Stimulated activated CD4-positive, alpha-beta T cell treated with anti-CD3 and anti-CD28 coated beads, Interleukin-2, amount 100 ng/mL, for 24 hours (primary cell): ENCODE measurements around the gene RASSF1.

ENCODE experiments used
- DNase-seq, 2 donors: peaks; one replicate each; pipeline ENCODE4 v3.0.0-alpha.2; 2020

The RASSF1 gene

DNA sequence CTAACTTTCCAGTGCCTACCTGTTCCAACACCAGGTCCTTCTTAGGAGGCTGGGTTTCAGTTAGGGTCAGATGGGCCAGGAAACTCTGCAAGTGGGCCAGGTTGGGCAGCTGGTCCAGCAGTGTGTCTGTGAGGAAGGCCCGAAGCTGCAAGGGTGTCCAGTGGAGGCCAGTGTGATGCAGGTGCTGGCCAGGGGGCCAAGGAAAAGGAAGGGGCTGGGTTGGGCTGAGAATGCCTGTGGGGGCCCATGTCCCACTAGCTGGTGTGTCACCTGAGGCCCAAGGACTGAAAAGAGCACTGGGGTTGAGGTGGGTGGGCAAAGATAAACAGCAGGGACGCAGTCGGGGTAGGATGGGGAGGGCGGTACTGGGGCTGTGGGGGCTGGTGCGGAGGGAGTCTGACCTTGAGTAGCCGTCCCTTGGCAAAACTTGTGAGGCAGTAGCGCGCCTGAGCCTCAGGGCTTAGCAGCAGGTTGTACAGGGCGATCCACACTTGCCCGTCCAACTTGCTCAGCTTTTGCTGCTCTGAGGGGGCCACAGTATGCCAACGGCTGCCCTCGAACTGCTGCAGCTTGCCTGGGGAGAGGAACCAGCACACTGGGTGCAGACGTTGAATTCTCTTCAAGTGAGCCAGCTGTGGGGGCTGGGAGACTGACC, 1.5 kb upstream of the RASSF1 start:
- no peak for DNase-seq

DNA sequence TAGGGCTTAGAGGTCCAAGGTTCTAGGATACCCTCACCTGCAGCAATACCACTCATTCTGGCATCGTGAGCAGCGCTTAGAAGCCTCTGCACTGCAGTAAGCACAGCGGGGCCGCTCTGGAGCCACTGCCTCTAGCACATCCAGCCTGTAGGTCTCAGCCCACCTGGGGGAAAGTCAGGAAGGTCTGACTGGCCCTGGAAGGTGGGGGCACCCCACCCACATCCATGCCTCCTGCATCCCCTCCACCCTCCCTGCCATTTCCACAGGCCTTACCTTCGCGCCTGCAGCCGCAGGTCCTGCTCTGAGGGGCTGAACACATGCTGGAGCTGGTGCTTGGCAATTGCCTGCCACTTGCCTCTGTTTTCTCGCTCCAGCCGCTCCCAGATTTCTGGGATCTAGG, 901 bp upstream of the RASSF1 start:
- no peak for DNase-seq

DNA sequence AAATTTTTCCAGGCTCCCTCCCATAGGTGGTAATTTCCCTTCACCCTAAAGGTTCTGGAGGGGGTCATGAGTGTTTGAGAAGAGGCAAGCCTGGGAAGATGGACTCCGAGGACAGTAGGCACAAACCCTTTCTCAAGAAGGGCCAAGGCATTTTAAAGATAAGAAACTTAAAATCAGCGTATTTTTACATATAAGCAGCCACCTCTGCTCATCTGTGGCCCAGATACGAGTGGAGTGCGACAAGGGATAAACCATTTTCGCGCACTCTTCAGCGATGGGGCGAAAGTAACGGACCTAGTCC, 539 bp downstream of the RASSF1 start:
- DNase-seq, result no peak

DNA sequence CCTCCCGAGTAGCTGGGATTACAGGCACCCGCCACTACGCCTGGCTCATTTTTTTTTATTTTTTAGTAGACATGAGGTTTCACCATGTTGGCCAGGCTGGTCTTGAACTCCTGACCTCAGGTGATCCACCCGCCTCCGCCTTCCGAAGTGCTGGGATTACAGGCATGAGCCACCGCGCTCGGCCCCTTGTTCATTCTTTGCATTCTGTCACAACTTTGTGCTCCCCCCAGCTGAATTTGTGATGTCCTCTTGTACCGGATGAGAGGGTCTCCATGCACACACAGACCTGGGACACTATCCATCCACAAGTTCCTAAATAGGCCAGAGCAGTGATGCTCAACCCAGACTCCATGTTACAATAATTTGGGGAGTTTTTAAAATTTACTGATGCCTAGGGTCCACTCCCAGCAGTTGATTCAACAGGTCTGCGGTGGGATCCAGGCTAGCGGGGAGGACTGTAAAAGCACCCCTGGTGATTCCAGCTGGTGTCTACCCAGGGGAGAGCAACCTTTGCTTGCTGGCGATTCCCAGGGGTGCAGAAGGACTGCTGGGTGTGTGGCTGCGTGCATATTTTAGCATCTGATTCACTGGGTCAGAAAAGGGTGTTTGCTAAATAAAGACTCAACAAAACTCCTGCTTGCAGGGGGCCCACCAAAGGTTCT, 1.0 kb downstream of the RASSF1 start:
- no peak for DNase-seq

DNA sequence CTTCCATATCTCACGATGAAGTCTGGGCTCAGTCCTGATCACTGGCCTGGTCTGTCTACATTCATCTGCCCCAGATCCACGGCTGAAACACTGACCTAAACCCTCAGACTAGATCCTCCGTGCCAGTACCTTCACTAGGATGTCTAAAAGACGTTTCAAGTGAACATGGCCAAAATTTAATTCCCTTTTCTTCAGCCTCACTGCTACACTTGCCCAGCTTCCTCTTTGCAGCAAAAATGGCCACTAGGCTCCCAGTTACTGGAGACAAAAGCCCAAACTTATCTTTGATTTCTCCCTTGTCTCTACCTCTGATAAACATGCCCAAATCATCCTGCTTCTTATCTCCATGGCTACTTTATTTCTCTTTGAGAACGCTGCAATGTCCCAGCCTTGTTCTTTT, 1.7 kb downstream of the RASSF1 start:
- no peak for DNase-seq

DNA sequence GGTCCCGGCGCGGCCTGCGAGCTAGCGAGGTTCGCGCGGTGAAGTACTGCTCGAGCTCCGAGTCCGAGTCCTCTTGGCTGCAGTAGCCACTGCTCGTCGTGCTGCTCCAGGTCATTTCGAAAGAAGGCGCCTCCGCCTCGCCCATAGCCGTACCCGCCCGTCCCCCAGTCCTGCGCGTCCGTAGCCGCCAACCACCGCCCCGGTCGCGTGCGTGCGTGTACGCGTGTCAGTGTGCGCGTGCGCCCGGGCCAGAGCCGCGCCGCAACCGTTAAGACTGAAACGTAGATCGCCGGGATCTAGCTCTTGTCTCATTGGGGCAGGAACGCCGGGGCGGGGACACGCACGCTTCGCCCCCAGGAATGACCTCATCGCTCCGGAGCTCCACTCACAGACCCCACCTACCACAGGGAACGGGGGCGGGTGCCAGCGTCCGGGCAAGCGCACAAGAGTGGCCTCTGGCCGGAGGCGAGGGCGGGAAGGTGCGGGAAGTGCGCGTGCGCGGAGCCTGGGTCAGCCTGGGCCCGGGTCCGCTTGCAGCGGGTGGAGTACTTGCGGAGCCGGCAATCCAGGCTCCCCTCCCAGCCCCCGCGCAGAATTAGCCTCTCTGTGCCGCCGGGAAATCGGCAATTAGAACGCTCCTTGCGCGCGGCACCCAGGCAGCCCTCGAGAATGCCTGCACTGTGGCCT, 3.3 kb downstream of the RASSF1 start:
- peak; percentile 97 to 98 for DNase-seq

DNA sequence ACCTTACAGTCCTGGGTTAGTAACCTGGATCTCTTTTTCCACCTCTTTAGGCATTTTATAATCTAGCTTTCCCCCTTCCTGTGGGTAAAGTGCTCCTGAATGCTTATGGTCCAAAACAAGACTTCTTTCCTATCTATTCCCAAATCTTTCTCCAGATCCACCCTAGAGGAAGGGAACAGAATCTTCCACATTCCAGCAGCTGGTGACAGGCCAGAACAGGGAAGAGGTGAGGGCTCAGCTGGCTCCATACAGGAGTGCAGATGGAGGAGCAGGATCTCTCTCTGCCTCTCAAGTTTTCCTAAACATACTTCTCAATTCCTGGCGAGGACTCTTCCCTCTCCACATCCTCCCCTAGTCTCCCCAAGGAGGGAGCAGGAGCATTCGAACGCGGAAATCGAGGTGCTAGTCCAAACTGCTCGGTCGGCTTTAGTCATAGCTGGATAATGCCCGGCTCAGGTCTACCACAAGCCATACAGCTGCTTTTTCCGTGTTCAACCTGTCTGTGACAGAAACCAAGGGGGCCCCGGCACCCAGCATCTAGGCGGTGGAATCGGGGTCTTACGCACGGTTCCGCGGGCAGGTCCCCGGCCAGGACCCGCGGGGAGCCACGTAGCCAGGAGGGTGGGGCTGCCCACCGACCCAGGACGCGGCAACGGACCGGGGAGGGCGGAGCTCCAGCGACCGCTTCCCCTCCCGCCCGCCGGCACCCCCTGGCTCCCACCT, 4.0 kb downstream of the RASSF1 start:
- no peak for DNase-seq

DNA sequence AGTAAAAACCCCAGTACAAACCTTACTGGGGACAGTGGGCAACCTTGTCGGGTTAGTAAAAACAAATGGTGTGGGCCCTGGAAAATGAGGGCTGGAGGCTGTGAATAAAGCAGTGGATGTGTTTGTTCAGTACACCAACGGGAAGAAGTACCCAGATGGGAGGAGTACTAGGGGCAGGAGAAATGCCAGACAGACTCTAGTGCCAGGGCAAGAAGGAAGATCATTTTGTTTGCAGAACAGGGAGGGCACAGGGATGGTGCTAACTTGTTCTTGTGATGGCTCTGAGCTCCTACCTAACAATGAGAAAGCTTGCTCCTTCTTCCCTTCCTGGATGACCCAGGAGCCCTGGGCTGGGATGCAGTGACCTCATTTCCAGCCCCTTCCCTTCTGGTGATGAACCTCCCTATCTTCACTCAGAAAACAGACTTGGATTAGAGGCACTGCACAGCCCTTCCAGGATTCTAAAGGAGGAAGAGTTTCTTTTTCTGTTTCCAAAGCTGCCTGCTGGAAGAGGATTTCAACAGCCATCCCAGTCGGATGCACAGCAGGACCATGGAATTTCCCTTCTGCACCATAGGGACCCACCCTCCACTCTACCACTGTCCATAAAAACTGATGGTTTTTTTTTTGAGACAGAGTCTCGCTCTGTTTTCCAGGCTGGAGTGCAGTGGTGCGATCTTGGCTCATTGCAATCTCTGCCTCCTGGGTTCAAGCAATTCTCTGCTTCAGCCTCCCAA, 6.1 kb downstream of the RASSF1 start:
- DNase-seq, result no peak

DNA sequence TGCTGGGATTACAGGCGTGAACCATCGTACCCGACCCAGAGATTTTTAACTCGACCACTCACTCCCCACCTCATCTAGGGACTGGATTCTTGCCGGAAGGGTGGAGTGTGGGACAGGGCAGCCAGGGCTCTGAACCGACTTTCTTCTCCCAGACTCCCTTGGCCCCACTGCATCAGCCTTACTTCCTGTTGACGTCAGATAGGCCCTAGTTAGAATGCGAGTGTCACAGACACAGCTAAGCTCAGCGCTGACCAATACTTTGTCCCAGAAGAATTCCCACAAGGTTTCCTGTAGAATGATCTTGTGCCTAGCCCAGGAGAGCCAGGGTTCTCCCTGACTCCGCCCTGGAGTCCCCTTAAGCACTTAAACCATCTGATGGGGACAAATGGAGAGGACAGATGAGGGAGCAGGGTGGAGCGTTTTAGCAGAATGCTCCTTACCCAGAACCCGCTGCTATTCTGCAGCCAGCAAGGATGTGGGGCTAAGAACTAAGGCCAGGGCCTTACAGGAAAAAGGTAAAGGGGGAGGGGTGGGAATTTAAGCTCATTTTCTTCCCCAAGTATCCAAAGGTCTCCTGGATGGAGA, 6.8 kb downstream of the RASSF1 start:
- DNase-seq, result no peak

DNA sequence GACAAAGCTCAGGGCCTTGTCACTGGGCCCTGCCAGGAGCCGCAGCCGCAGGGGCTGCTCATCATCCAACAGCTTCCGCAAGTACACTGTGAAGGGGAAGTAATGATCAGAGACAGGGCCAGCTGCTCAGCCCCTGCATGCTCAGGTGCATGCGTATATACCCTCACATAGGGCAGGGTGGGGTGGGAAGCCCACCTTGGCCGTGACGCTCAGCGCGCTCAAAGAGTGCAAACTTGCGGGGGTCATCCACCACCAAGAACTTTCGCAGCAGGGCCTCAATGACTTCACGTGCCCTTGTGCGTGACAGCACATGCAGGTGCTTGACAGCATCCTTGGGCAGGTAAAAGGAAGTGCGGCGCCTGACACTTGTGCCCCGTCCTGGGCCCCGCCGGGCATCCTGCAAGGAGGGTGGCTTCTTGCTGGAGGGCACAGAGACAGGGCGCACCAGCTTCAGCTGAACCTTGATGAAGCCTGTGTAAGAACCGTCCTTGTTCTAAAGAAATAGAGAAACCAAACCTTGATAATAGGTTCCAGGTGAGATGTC, 9.2 kb downstream of the RASSF1 start:
- no peak for DNase-seq

DNA sequence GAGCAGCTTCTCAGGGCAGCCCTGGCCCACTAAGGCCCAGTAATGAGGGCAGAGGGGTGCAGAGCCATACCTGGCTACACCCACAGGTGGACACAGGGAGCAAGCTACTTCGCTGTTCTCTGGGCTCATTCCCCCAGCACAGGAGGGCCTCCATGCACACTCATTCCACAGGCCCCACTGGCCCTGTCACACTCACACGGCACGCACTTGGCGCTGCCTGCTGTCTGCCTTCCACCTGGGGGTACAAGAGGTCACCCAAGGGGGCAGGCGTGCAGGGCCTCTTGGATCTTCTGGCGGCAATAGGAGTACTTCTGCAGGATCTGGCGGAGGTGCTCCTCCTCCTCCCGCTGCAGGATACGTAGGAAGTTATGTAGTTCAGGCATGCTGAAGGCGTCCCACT, 10.3 kb downstream of the RASSF1 start:
- no peak for DNase-seq

DNA sequence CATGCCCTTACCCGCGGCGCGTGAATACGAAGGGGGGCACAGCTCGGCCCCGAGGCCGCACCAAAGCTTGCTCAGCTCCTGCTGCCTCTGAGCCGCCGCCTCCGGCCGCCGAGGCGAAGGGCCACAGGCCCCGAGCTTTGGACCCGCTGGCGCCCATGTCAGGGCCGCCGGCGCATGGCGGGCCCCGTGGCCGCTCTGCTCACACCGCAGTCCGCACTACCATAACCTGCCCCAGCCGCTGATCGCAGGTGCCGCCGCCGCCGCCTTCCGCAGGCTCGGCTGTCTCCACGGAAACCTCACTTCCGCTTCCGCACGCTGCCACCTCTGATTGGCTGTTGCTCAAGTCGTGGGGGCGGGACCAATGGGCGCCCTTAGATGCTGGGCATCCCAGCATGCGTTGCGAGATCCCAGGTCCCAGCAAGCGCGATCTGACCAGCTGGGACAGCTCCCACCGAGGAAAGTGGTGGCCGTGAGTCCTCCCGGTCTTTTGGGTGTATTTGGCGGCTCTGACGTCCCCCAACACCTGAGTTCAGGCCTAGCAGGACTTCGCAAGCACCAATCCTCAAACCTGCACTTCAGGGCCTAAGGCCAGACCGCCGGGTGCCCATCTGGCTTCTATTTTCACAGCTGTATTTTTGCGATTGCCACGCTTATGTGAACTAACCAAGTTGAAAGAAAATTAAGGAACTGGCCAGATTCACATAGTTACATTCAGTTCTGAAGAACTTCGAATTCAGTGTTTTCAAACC, 12.5 kb downstream of the RASSF1 start, which contains the start of gene TUSC2:
Gene TUSC2 (minus strand): TSS at position 281 of the 749 bp plus-strand sequence. CDS start 124 bp downstream, at position 157.
- peak; percentile 96 to 97 for DNase-seq

DNA sequence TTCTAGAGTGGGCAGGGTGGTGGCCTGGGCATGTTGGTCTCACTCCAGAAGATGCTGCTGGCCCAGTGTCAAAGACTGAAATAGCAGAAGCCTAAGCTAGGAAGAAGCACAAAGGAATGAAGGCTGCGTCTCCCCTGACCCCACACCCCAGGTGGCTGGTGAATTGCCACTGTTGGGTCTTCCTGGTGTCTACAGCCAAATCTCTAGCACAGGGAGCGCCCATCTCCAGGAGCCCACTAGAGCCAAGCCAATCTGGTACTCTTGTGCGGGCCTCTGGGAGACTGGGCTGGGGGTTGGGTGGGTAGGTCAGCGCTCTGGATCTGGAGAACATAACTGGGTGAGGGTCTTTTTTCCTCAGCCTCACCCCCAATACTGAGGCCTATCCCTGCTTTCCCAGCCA, 13.5 kb downstream of the RASSF1 start:
- no peak for DNase-seq

DNA sequence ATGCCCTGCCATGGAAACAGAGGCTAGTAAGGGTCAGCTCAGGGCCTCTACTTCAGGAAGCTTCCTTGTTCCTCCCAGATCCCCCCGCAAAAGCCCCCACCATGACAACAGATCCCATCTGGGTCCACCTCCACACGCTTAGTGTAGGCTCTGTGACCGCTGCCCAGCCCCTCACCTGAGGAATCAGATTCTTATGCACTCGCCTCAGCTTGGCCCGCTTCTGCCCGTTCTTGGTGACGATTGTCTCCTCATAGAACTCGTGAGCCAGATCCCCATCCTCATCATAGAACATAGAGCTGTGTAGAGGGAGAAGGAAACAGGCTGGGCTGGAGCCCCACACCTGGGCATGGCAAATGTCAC, 14.5 kb downstream of the RASSF1 start:
- DNase-seq, result no peak

DNA sequence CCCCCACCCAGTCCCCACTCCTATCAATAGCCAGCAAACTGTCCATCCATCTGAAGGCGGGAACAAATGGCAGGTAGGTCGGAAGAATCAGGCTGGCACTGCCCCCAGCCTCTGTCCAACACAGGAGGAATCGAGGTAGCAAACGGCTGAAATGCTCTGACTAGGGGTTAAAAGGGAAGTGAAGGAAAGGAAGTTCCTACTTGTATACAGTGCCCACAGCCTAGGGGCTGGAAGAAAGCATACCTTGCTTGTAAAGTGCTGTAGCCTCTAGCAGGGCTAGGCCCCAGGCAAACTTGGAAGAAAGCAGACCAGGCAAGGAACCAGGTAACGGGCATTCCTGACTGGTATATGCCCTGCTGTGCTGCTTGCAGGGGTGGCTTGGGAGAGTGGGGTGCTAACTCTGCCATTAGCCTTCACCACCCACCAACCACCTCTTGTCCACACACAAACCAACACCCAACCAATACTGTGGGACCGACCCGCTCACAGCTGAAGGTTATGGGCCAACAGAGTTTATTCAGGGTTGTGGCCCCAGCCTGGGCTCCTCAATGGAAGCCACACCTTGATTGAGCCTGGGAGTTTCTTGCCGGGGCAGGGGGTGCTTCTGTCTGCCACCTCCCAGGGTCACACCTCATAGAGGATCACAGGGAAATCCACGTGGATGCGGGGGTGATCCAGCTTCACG, 15.0 kb downstream of the RASSF1 start:
- no peak for DNase-seq

DNA sequence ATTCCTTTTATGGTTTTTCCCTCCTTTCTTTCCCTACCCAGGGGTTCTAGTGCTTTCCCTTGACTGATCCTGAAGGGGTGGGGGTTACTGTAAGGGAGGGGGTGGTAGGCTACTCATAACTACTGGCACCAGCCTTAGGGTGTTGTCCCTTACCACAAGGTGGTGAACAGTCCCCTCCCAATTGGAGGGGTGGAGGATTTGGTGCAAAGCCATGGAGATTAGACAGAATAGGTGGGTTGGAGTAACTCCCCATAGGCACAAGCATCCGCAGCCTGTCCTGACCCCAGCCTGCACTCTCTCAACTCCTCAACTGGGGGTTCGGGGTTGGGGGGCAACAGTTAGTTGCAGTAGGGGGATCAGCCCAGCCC, 15.5 kb downstream of the RASSF1 start:
- no peak for DNase-seq

DNA sequence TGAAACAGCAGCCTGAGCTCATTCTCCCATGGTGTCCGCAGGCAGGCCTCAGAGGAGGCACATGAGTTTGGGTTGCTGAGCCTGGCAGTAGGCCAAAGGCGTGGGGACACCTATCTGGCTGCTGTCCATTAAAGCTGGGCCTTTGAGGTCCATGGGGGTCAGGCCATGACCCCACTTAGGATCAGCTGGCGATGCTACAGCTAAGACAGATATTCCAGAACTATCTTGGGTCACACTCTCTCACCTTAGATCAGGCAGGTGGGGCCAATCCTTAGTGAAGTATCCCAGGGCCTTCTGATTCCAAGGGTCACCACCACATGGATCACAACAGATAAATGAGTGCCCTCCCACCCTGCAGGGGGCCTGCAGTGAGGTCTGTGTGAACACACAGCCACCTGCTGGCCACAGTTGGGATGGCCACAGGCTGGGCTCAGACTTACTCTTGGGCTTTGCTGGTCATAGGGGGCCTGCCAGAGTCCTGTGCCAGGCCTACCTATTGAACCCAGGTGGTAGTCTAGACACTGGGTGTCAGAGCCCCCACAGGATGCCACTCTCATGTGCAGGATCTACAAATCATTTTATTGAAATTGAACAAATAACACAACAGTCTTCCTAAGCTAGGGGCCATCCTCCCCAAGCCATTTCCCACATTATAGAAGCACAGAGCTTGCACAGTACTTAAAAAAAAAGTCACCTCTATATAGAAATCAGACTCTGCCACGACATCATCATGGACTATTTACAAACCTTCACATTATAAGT, 16.1 kb downstream of the RASSF1 start:
- peak; percentile 72 to 77 for DNase-seq

DNA sequence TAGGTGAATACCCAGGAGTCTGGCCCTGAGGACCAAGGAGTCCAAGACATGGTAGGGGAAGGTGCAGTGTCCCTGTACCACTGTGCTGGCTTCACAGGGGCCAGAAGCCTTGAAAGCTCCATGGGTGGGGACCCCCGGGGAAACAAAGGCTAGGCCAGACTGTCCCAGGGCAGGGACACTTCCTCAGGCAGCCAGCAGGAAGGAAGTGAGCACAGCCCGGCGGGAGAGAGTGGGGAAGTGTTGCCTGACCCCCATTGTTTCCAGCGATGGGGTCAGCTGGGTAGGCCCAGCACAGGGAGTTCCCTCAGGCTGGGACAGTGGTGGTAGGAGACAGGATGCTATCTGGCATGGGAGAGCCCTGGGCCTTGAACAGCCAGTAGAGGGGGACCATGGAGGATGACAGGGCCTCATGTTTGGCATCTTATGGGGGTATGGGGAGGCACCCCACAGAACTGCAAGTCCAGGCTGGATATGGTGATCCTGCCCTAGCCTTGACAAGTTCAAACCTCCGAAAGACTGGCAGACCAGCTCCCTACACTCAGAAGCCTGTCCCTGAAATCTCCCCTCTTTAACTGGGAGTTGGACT, 16.9 kb downstream of the RASSF1 start:
- DNase-seq, result no peak

DNA sequence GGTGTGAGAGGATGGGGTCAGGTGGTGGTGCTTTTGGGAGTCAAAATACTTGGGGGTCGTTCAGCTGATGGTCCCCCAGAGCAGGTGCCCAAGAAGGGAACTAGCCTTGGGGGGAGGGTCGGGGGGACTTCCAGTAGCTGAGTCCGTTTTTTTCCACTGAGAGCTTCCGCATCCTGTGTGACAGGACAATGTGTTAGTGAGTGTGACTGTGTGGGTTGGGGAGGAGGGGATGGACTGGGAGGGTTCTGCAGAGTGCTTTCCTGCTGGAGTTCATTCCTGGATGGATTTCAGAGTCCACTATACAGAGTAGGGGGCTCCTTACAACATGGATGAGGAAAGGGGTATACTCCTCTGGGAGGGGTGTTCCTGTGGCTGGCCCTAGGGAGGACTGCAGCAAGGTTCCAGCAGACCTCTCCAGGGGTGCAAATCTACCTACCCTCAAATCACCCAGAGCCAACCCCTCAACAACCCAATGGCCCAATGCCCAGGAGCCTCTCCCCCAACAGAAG, 17.5 kb downstream of the RASSF1 start:
- DNase-seq, result no peak
